ENCODE data around the gene ZMPSTE24.

Gene ZMPSTE24

DNA sequence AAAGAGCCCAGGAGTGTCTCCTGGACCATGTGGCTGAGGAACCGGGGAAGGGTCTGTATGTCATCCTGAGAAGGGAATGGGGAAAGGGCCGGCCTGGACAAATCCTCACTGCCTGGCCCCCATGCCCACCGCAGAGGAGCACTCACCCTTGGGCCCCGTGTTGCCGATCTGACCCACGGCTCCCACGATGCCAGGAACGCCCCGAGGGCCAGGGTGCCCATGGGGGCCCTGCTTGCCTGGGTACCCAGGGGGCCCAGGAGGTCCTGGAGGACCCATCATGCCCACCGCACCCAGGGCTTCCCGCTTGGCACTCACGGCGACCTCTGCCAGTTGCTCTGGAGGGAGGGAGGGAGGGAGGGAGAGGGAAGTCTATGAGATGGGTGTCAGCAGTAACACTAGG lies 44.4 kb downstream of the ZMPSTE24 start:
- H3K4me1 ChIP-seq: no peaks in the 10 kb centered on the region
- no peaks in the 10 kb centered on the region for H3K9me3 ChIP-seq
- in situ Hi-C loops (cut with MboI; ENCODE audit: low sequenced_read_pairs): no loop called here
- no peak overlapping the region for H3K4me3 ChIP-seq
- H3K36me3 ChIP-seq (replicated peaks): no peaks in the 10 kb centered on the region
- DNase-seq (ENCODE audit: low spot score in 2 of 2): no peak
- H3K27me3 ChIP-seq (ENCODE audit: low read depth): no peaks in the 10 kb centered on the region

DNA sequence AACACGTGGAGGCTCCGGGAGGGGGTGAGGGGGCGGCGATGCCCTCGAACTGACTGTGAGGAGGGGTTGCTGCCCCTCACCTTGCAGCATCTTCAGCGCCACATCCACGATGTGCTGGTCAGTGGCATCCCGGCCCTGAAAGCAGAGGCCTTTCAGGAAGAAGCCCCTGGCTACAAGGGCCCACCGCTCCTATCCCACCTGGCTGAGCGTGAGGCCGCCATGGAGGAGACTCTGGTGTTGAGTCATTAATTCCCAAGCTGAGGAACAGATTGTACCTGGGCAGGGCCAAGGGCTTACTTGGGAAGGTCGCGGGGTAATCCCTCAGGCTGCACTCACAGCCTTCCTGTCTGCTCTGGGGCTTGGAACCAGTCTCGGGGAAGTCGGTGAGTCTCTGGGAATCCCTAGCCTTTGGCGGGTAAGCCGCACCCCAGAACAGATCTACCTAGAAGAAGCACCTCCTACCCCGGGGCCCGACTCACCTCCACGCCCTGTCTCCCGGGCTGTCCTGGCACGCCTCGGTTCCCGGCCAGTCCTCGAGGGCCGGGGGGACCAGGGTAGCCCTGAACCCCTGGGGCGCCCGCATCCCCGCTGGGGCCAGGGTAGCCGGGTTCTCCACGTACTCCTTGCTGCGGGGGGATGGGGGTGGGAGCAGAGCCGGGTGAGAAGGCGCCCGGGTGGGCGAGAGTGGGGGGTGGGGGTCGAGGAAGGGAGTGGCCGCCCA lies 45.2 kb downstream of the ZMPSTE24 start:
- DNase-seq (ENCODE audit: low spot score in 2 of 2): no peak
- no peaks in the 10 kb centered on the region for H3K36me3 ChIP-seq (replicated peaks)
- H3K4me1 ChIP-seq: no peaks in the 10 kb centered on the region
- in situ Hi-C loops (cut with MboI; ENCODE audit: low sequenced_read_pairs): no loop called here
- H3K27me3 ChIP-seq (ENCODE audit: low read depth): no peaks in the 10 kb centered on the region
- H3K9me3 ChIP-seq: no peaks in the 10 kb centered on the region
- no peak overlapping the region for H3K4me3 ChIP-seq

DNA sequence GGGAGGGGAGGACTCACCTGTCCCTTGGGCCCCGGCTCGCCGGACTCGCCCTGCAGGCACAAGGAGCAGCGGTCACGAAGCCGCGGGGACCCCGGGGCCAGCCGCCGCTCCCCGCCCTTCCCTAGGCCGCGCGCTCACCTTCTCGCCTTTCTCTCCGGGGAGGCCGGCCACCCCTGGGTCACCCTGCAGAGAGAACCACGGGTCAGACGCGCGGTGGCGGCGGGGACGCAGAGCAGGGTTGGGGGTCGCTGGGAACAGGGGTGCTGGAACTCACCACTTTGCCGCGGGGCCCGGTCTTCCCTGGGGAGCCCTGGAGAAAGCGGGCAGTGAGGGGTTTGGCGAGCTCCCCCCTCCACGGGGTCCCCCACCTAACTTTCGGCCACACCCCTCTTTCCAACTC lies 45.8 kb downstream of the ZMPSTE24 start:
- H3K4me3 ChIP-seq: no peak overlapping the region
- H3K4me1 ChIP-seq: no peaks in the 10 kb centered on the region
- DNase-seq (ENCODE audit: low spot score in 2 of 2): no peak
- no peaks in the 10 kb centered on the region for H3K9me3 ChIP-seq
- no peaks in the 10 kb centered on the region for H3K36me3 ChIP-seq (replicated peaks)
- in situ Hi-C loops (cut with MboI; ENCODE audit: low sequenced_read_pairs): no loop called here
- no peaks in the 10 kb centered on the region for H3K27me3 ChIP-seq (ENCODE audit: low read depth)

DNA sequence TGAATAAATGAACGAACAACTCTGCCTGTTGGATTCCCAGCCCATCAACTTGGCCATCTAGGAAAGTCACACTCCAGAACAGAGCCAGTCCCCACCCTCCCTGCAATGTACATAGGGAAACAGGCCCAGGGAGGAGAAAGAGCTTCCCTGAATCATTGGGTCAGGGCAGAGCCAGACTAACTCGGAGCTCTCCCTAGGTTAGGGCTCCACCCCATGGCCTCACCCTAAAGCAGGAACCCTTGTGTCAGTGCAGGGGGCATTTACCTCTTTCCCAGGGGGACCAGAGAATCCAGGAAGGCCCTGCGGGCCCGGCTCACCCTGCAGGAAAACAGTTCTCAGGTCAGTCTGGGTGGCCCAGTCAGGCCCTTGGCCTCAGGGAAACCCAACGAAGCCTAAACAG lies 47.4 kb downstream of the ZMPSTE24 start:
- no peaks in the 10 kb centered on the region for H3K4me1 ChIP-seq
- no peaks in the 10 kb centered on the region for H3K9me3 ChIP-seq
- H3K27me3 ChIP-seq (ENCODE audit: low read depth): no peaks in the 10 kb centered on the region
- no peak overlapping the region for H3K4me3 ChIP-seq
- DNase-seq (ENCODE audit: low spot score in 2 of 2): no peak
- no peaks in the 10 kb centered on the region for H3K36me3 ChIP-seq (replicated peaks)
- in situ Hi-C loops (cut with MboI; ENCODE audit: low sequenced_read_pairs): no loop called here

DNA sequence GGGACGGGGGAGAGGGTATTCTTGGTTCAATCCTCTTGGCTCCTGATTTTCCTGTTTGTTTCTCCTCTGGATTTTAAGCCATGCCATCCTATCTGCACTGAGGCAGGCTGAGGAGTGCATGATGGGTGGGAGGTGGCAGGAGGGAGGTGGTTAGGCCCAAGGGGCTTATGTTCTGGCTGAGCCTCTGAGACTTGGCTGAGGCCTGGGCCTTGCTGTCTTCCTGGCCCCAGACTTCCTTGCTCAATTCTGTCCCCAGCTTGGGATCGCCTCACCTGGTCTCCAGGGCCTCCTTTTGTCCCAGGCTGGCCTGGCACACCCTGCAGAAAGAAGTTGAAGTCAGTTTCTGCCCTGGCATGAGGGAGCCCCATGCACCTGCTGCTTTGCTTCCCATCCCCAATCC lies 47.8 kb downstream of the ZMPSTE24 start:
- H3K36me3 ChIP-seq (replicated peaks): no peaks in the 10 kb centered on the region
- no peak for DNase-seq (ENCODE audit: low spot score in 2 of 2)
- H3K27me3 ChIP-seq (ENCODE audit: low read depth): no peaks in the 10 kb centered on the region
- no peaks in the 10 kb centered on the region for H3K4me1 ChIP-seq
- in situ Hi-C loops (cut with MboI; ENCODE audit: low sequenced_read_pairs): no loop called here
- no peaks in the 10 kb centered on the region for H3K9me3 ChIP-seq
- no peak overlapping the region for H3K4me3 ChIP-seq

GRCh38 chr1:40306296-40306695 lies 48.3 kb downstream of the ZMPSTE24 start:
- no peak for DNase-seq (ENCODE audit: low spot score in 2 of 2)
- no peaks in the 10 kb centered on the region for H3K4me1 ChIP-seq
- in situ Hi-C loops (cut with MboI; ENCODE audit: low sequenced_read_pairs): no loop called here
- H3K27me3 ChIP-seq (ENCODE audit: low read depth): no peaks in the 10 kb centered on the region
- no peaks in the 10 kb centered on the region for H3K9me3 ChIP-seq
- H3K36me3 ChIP-seq (replicated peaks): no peaks in the 10 kb centered on the region
- H3K4me3 ChIP-seq: no peak overlapping the region

DNA sequence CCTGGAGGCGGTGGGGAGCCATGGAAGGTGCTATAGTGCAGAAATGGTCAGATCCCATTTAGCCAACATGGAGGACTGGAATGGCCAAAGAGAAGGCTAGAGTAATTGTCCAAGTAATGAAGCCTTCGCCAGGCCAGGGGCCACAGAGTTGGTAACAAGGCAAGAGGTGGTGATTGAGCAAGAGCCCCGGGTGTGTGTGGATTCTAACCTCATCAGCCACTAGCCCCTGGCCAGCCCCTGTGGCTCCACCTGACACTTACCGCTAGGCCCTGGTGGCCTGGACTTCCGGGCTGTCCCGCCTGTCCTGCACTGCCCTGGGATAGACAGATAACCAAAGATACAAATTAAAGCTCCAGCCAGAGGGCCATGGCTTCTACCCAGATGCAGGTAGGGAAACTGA lies 49.1 kb downstream of the ZMPSTE24 start:
- DNase-seq (ENCODE audit: low spot score in 2 of 2): no peak
- in situ Hi-C loops (cut with MboI; ENCODE audit: low sequenced_read_pairs): no loop called here
- Histone ChIP-seq H3K36me3 (replicated peaks) (no peaks in the 10 kb centered on the region), H3K9me3 (no peaks in the 10 kb centered on the region), H3K4me3 (no peak overlapping the region), H3K4me1 (no peaks in the 10 kb centered on the region), H3K27me3 (ENCODE audit: low read depth) (no peaks in the 10 kb centered on the region)

GRCh38 chr1:40308036-40308727 lies 50.1 kb downstream of the ZMPSTE24 start:
- in situ Hi-C loops (cut with MboI; ENCODE audit: low sequenced_read_pairs): no loop called here

GRCh38 chr1:40309374-40310128 lies 51.5 kb downstream of the ZMPSTE24 start:
- in situ Hi-C loops (cut with MboI; ENCODE audit: low sequenced_read_pairs): no loop called here
- H3K9me3 ChIP-seq: no peaks in the 10 kb centered on the region
- H3K4me1 ChIP-seq: no peaks in the 10 kb centered on the region
- no peaks in the 10 kb centered on the region for H3K36me3 ChIP-seq (replicated peaks)
- H3K4me3 ChIP-seq: no peak overlapping the region
- H3K27me3 ChIP-seq (ENCODE audit: low read depth): no peaks in the 10 kb centered on the region
- no peak for DNase-seq (ENCODE audit: low spot score in 2 of 2)

More at GRCh38 chr1:40308036-40308727, 50.1 kb downstream of the ZMPSTE24 start:
- Histone ChIP-seq H3K36me3 (replicated peaks) (no peaks in the 10 kb centered on the region), H3K4me3 (no peak overlapping the region), H3K9me3 (no peaks in the 10 kb centered on the region), H3K4me1 (no peaks in the 10 kb centered on the region), H3K27me3 (ENCODE audit: low read depth) (no peaks in the 10 kb centered on the region)
- DNase-seq (ENCODE audit: low spot score in 2 of 2): no peak

- in situ Hi-C loops (cut with MboI; ENCODE audit: low sequenced_read_pairs): no loop called here
- no peaks in the 10 kb centered on the region for H3K9me3 ChIP-seq
- H3K27me3 ChIP-seq (ENCODE audit: low read depth): no peaks in the 10 kb centered on the region
- H3K4me1 ChIP-seq: 0 out of 2 replicates have a peak, but pooled peaks cover 1% of the 10 kb centered on the region
- no peaks in the 10 kb centered on the region for H3K36me3 ChIP-seq (replicated peaks)
- no peak overlapping the region for H3K4me3 ChIP-seq
- DNase-seq (ENCODE audit: low spot score in 2 of 2): no peak
Measured at GRCh38 chr1:40310129-40310461, 52.1 kb downstream of the ZMPSTE24 start.

- no peaks in the 10 kb centered on the region for H3K27me3 ChIP-seq (ENCODE audit: low read depth)
- H3K4me3 ChIP-seq: no peak overlapping the region
- no peaks in the 10 kb centered on the region for H3K36me3 ChIP-seq (replicated peaks)
- 0 out of 2 replicates have a peak, but pooled peaks cover 3% of the 10 kb centered on the region for H3K4me1 ChIP-seq
- DNase-seq (ENCODE audit: low spot score in 2 of 2): no peak
- in situ Hi-C loops (cut with MboI; ENCODE audit: low sequenced_read_pairs): no loop called here
- no peaks in the 10 kb centered on the region for H3K9me3 ChIP-seq
Measured at GRCh38 chr1:40310983-40311642, 53.1 kb downstream of the ZMPSTE24 start.

DNA sequence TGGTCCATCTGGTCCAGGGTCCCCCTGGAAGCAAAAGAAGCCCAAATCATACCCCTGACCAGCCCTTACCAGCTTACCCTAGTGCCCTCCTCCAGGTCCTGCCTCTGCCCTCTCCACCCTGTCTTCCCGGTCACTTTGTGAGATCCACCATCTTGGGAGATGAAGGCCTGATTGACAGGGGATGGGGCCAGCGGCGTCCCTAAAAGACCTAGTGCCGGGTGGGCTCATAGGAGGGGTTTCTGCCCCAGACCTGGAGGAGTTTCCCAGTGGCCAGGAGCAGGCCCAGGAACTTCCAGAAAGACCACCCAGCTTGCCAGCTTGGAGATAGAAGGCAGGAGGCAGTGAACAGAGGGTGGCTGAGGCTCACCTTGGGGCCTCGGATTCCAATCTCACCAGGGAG lies 53.7 kb downstream of the ZMPSTE24 start:
- H3K4me3 ChIP-seq: no peak overlapping the region
- no peaks in the 10 kb centered on the region for H3K27me3 ChIP-seq (ENCODE audit: low read depth)
- no peaks in the 10 kb centered on the region for H3K9me3 ChIP-seq
- in situ Hi-C loops (cut with MboI; ENCODE audit: low sequenced_read_pairs): no loop called here
- no peaks in the 10 kb centered on the region for H3K36me3 ChIP-seq (replicated peaks)
- no peak for DNase-seq (ENCODE audit: low spot score in 2 of 2)
- H3K4me1 ChIP-seq: 0 out of 2 replicates have a peak, but pooled peaks cover 3% of the 10 kb centered on the region

DNA sequence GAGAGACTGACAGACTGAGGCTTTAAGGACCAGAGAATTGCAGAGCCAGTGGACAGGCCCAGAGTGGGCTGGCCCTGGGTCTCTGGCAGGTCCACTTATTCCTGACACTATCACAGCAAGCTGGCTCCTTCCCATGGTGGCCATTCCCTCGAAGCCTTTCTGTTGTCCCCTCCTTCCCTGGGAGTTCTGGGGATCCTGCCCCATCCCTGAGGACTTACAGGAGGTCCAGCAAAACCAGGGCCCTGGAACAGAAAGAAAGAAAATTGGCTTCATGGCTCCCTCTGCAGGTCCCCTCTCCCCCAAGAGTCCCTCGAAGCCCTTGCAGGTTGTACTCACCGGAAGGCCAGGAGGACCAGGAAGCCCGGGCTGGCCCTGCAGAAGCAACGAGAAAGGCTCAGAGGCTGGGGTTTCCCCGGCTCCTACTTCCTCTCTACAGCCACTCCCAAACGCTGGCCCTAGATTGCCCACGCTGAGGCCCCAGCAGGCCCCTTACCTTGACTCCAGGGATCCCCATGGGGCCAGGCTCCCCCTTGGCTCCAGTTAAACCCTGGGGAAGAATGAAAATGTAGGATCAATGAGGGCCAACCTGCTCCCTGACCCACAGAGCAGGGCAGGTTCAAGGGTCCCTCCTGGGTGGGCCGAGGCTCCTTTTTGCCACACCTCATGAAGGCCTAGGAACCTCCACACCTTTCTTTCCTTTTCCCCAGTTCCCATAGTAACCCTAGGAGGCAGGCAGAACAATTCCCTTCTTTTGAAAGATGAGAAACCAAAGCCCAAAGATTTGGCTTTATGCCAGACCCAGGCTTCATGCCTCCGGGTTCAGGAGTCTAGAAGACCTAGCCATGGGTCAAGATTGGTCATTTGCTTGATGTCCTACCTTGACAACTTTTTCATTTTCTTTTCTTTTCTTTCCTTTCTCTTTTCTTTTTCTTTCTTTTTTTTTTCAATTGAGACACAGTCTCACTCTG lies 54.5 kb downstream of the ZMPSTE24 start:
- H3K27me3 ChIP-seq (ENCODE audit: low read depth): no peaks in the 10 kb centered on the region
- DNase-seq (ENCODE audit: low spot score in 2 of 2): no peak
- no peaks in the 10 kb centered on the region for H3K36me3 ChIP-seq (replicated peaks)
- no peaks in the 10 kb centered on the region for H3K9me3 ChIP-seq
- no peak overlapping the region for H3K4me3 ChIP-seq
- H3K4me1 ChIP-seq: 0 out of 2 replicates have a peak, but pooled peaks cover 3% of the 10 kb centered on the region
- in situ Hi-C loops (cut with MboI; ENCODE audit: low sequenced_read_pairs): no loop called here
